Aorta (tissue), 5 donors: ENCODE data around the gene UBE2D3. TPM values are rescaled to one million over a fixed set of nuclear protein-coding genes. Genes with fewer than 3 reads are reported as not detected.
A peak's percentile ranks its signal among the peaks of the same experiment; 100 is the strongest.

Experiments
- ATAC-seq: fragments of 200-7000 bp; cut with Tn5 transposase; one replicate; pipeline ENCODE4 v1.9.1; 2022; ENCODE audit warnings: moderate library complexity; ENCODE audit not compliant: low FRiP score
- DNase-seq, 2 donors: peaks; one replicate each; pipeline ENCODE4 v3.0.0-alpha.2; 2020
- H3K27ac ChIP-seq, 2 donors: one replicate each; pipeline ENCODE4 v1.5.1; 2013; ENCODE audit warnings: low read length in 2 of 2, mild to moderate bottlenecking in 2 of 2, moderate library complexity in 2 of 2, control low read depth in 1 of 2, inconsistent platforms in 1 of 2, low read depth in 1 of 2
- H3K27me3 ChIP-seq, 2 donors: one replicate each; pipeline ENCODE4 v1.6.1; 2013; ENCODE audit warnings: control low read depth in 1 of 2, low read length in 1 of 2, mild to moderate bottlenecking in 1 of 2, moderate library complexity in 1 of 2; ENCODE audit not compliant: insufficient read depth in 2 of 2, control insufficient read depth in 1 of 2
- H3K36me3 ChIP-seq, 2 donors: one replicate each; pipeline ENCODE4 v1.6.1; 2013; ENCODE audit warnings: control low read depth in 1 of 2, low read length in 1 of 2, mild to moderate bottlenecking in 1 of 2; ENCODE audit not compliant: insufficient read depth in 2 of 2, control insufficient read depth in 1 of 2
- H3K4me1 ChIP-seq, 2 donors: one replicate each; pipeline ENCODE4 v1.6.1; 2013; ENCODE audit warnings: low read length in 2 of 2, control low read depth in 1 of 2, mild to moderate bottlenecking in 1 of 2, moderate library complexity in 1 of 2; ENCODE audit not compliant: insufficient read depth in 2 of 2, control insufficient read depth in 1 of 2
- H3K4me3 ChIP-seq, 2 donors: one replicate each; pipeline ENCODE4 v1.5.1; 2013; ENCODE audit warnings: low read length in 2 of 2, control low read depth in 1 of 2, mild to moderate bottlenecking in 1 of 2
- H3K9me3 ChIP-seq: one replicate; pipeline ENCODE4 v1.6.1; 2013; ENCODE audit warnings: mild to moderate bottlenecking, low read length; ENCODE audit not compliant: control insufficient read depth
- WGBS, 2 donors: extraction: QIAGEN DNeasy Blood & Tissue Kit; methylation state at CpG; one replicate each; pipeline ENCODE4 v1.1.7; 2013; 5-methylcytosine and 5-hydroxymethylcytosine counted together
- intact Hi-C, 2 donors: fragments of 100-400 bp; cut with DNase I; formaldehyde crosslinking; loops; one replicate each; pipeline versions ENCODE4 v1.14.2 to v1.15.0; 2022
- polyA plus RNA-seq, 2 donors: library from polyadenylated mRNA; stranded (reverse); fragments of 200-250 nt; gene quantifications; one replicate each; pipeline ENCODE4 v1.2.3, GENCODE V29; 2013
- total RNA-seq, 2 donors: library from RNA; stranded (reverse); fragmentation: NEBNext Ultra II Directional; extraction: Animal tissue kit (Norgen Biotek cat#: 25700); gene quantifications; one replicate each; pipeline ENCODE4 v1.2.1, GENCODE V29; 2021
- donor health status: healthy with polysubstance abuse.
- donor health status: Bipolar disorder and iron deficiency.
- donor health status: DM: no; HTN: no; CAD: no.
- donor health status: DM: no; HTN: no; CAD: no.
- donor health status: DM: yes; HTN: yes; CAD: no.

Gene UBE2D3
- total and polyA plus RNA-seq, 4 donors: 195 to 292 (median 275) TPM

GRCh38 chr4:102815981-102816380 is 11.4 kb downstream of the UBE2D3 start:
- ATAC-seq: no peak
- Histone ChIP-seq H3K4me3 (no peak overlapping the region), H3K9me3 (no peaks in the 10 kb centered on the region), H3K27me3 (no peaks in the 10 kb centered on the region), H3K27ac (no peak overlapping the region), H3K4me1 (peaks cover 9 to 10% of the 10 kb centered on the region in 2 donors), H3K36me3 (no peaks in the 10 kb centered on the region)
- no peak for DNase-seq
- intact Hi-C loops: no loop called here
- WGBS, 2 donors: 80 to 81% methylated on average over 2 of the region's 2 CpGs

GRCh38 chr4:102809691-102810090 is 17.7 kb downstream of the UBE2D3 start:
- Histone ChIP-seq H3K9me3 (no peaks in the 10 kb centered on the region), H3K27me3 (no peaks in the 10 kb centered on the region), H3K4me1 (peaks cover 0 to 2% of the 10 kb centered on the region in 2 donors), H3K27ac (no peak overlapping the region), H3K4me3 (no peak overlapping the region), H3K36me3 (no peaks in the 10 kb centered on the region)
- ATAC-seq: no peak
- intact Hi-C loops: no loop called here
- WGBS, 2 donors: 72 to 74% methylated on average over 2 of the region's 2 CpGs
- DNase-seq: no peak

DNA sequence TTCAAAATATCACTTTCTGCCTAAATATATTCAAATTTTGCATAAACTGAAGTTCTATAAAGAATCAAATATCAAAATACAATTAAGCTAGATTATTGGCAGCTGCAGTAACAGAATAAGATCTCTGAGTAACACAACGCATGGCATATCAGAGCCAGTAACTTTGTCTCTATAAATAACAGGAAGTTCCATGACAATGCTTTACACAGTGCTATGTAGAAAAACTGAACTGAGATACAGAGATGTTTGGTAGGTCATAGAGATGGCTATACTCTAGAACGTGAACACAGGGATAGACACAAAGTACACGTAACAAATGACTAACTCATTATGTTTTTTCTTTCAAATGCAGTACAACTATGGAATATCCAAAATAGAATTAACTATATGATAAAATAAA is 18.2 kb downstream of the UBE2D3 start:
- WGBS, 2 donors: 44 to 50% methylated on average over 3 of the region's 3 CpGs
- no peak overlapping the region for H3K27ac ChIP-seq
- H3K27me3 ChIP-seq: no peaks in the 10 kb centered on the region
- peaks cover 0 to 2% of the 10 kb centered on the region in 2 donors for H3K4me1 ChIP-seq
- ATAC-seq (no peak), DNase-seq (no peak)
- no peaks in the 10 kb centered on the region for H3K36me3 ChIP-seq
- H3K9me3 ChIP-seq: no peaks in the 10 kb centered on the region
- intact Hi-C loops: no loop called here
- no peak overlapping the region for H3K4me3 ChIP-seq

- intact Hi-C loops: no loop called here
- WGBS, 2 donors: 34 to 38% methylated on average over 2 of the region's 2 CpGs
- no peaks in the 10 kb centered on the region for H3K9me3 ChIP-seq
- H3K27me3 ChIP-seq: no peaks in the 10 kb centered on the region
- H3K36me3 ChIP-seq: no peaks in the 10 kb centered on the region
- no peak overlapping the region for H3K4me3 ChIP-seq
- H3K4me1 ChIP-seq: peaks cover 0 to under 1% of the 10 kb centered on the region in 2 donors
- ATAC-seq (no peak), DNase-seq (no peak)
- no peak overlapping the region for H3K27ac ChIP-seq
These were observed 19.3 kb downstream of the UBE2D3 start for GRCh38 chr4:102808009-102808408.

- Histone ChIP-seq H3K27me3 (no peaks in the 10 kb centered on the region), H3K4me1 (no peaks in the 10 kb centered on the region), H3K4me3 (no peak overlapping the region), H3K36me3 (no peaks in the 10 kb centered on the region), H3K27ac (no peak overlapping the region), H3K9me3 (no peaks in the 10 kb centered on the region)
- WGBS, 2 donors: 53 to 60% methylated on average over 1 of the region's 1 CpG
- ATAC-seq (no peak), DNase-seq (no peak)
- intact Hi-C loops: no loop called here
These were observed 20.0 kb downstream of the UBE2D3 start for GRCh38 chr4:102807345-102807744.

DNA sequence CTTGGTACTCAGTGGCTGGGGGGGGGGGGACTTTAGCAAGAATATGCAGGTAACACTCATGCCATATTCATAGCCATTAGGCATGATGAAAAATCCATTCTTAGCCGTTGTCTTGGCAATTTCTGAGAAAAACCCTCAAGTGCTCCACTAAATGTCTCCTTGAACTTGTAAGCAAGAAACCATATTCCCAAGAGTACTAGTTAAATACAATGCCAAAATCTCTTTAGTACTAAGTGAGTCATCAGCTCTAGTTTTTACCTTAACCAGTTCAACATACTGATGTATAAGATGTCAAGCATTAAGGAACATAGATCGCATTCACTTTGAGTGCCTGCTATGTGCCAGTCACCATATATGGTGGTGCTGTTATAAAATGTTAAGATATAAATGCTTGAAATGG is 27.5 kb downstream of the UBE2D3 start:
- Histone ChIP-seq H3K9me3 (no peaks in the 10 kb centered on the region), H3K4me1 (no peaks in the 10 kb centered on the region), H3K27me3 (no peaks in the 10 kb centered on the region), H3K4me3 (no peak overlapping the region), H3K27ac (no peak overlapping the region), H3K36me3 (peaks cover 0 to 2% of the 10 kb centered on the region in 2 donors)
- 80 to 88% methylated on average over 2 of the region's 2 CpGs for WGBS, 2 donors
- DNase-seq: no peak
- no peak for ATAC-seq
- intact Hi-C loops: no loop called here

GRCh38 chr4:102794999-102795398 is 32.4 kb downstream of the UBE2D3 start:
- Histone ChIP-seq H3K4me1 (no peaks in the 10 kb centered on the region), H3K27me3 (no peaks in the 10 kb centered on the region), H3K36me3 (peaks cover 0 to 7% of the 10 kb centered on the region in 2 donors), H3K9me3 (no peaks in the 10 kb centered on the region), H3K27ac (no peak overlapping the region), H3K4me3 (no peak overlapping the region)
- ATAC-seq: no peak
- 89 to 95% methylated on average over 2 of the region's 2 CpGs for WGBS, 2 donors
- DNase-seq: no peak
- intact Hi-C loops: no loop called here

DNA sequence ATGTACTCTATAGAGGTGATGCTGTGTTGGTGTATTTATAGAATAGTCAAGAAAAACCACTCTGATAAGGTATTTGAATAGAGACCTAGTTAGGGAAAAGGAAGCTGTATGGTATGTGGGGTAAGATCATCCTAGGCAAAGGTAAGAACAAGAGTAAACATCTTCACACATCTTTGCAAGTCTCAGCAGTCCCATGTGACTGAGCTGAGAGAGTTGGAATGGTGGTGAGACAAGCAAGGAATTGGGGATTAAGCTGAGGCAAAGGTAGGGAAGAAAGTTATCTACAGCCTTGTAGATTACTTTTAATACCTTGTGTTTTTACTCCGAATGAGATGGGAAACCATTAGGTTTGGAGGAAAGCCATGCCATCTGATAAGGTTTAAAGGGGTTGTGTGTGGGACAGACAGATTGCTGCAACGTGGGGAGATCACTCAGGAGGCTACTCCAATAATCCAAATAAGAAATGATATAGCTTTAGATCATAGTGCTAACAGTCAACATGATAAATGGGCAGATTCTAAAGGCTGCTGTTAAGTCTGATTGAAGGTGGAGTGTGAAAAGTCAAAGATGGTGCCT is 34.9 kb downstream of the UBE2D3 start:
- Histone ChIP-seq H3K4me1 (no peaks in the 10 kb centered on the region), H3K9me3 (no peaks in the 10 kb centered on the region), H3K27ac (no peak overlapping the region), H3K36me3 (peaks cover 0 to 5% of the 10 kb centered on the region in 2 donors), H3K4me3 (no peak overlapping the region), H3K27me3 (no peaks in the 10 kb centered on the region)
- intact Hi-C loops: no loop called here
- WGBS, 2 donors: 78 to 81% methylated on average over 2 of the region's 2 CpGs
- ATAC-seq: no peak
- no peak for DNase-seq

GRCh38 chr4:102791318-102791835 is 36.0 kb downstream of the UBE2D3 start:
- peaks cover 0 to 5% of the 10 kb centered on the region in 2 donors for H3K36me3 ChIP-seq
- intact Hi-C loops: no loop called here
- no peak for ATAC-seq

More at GRCh38 chr4:102791318-102791835, 36.0 kb downstream of the UBE2D3 start:
- H3K4me3 ChIP-seq: no peak overlapping the region
- peak in 1 of 2 donors; percentile 42 for DNase-seq
- H3K27me3 ChIP-seq: no peaks in the 10 kb centered on the region
- no peaks in the 10 kb centered on the region for H3K4me1 ChIP-seq
- WGBS, 2 donors: 82 to 93% methylated on average over 7 of the region's 7 CpGs
- H3K9me3 ChIP-seq: no peaks in the 10 kb centered on the region
- no peak overlapping the region for H3K27ac ChIP-seq
